Colonic mucosa (tissue), 4 donors: ENCODE results near the gene WIPF2. TPM values are rescaled to one million over a fixed set of nuclear protein-coding genes. Genes with fewer than 3 reads are reported as not detected.
"Not testable (repeated sequence)": the region's sequence is repeated elsewhere in the genome, so short reads cannot be mapped to it uniquely, and the experiment has no call there.

Experiments used
- DNase-seq: peaks from one replicate; pipeline ENCODE4 v3.0.0-alpha.2; 2020
- H3K27ac ChIP-seq: fragments of 200-600 bp; one replicate; pipeline ENCODE4 v1.8.0; 2021
- H3K27me3 ChIP-seq: fragments of 200-600 bp; one replicate; pipeline ENCODE4 v1.8.0; 2021
- H3K36me3 ChIP-seq: fragments of 200-600 bp; one replicate; pipeline ENCODE4 v1.8.0; 2021
- H3K4me1 ChIP-seq: fragments of 200-600 bp; one replicate; pipeline ENCODE4 v1.8.0; 2021; ENCODE audit warnings: mild to moderate bottlenecking
- H3K4me3 ChIP-seq: fragments of 200-600 bp; one replicate; pipeline ENCODE4 v1.8.0; 2021
- H3K9ac ChIP-seq, 2 donors: one replicate each; pipeline ENCODE4 v1.7.0; 2013; ENCODE audit warnings: control low read depth in 2 of 2, low read depth in 2 of 2, low read length in 2 of 2
- H3K9me3 ChIP-seq: fragments of 200-600 bp; one replicate; pipeline ENCODE4 v1.8.0; 2021
- CTCF ChIP-seq: fragments of 200-600 bp; IDR thresholded peaks from one replicate; pipeline ENCODE4 v1.8.0; 2022; ENCODE audit warnings: antibody characterized with exemption, mild to moderate bottlenecking
- intact Hi-C: fragments of 100-400 bp; cut with DNase I; formaldehyde crosslinking; loops from one replicate; pipeline ENCODE4 v1.14.1; 2022
- total RNA-seq, 2 donors: library from RNA; stranded (reverse); fragmentation: NEBNext Ultra II Directional in 1 of 2; extraction: Animal tissue kit (Norgen Biotek cat#: 25700) in 1 of 2; gene quantifications; one replicate each; pipeline ENCODE4 v1.2.1, GENCODE V29; 2021
- donor health status: healthy.
- donor health status: DM: no; HTN: no; CAD: no.
- donor health status: DM: no; HTN: no; CAD: no.

Gene WIPF2
- total RNA-seq, 2 donors from 2014 or later = 34.5 to 42.0 TPM

GRCh38 chr17:40230670-40231069, 11.6 kb downstream of the WIPF2 start:
- Histone ChIP-seq H3K9ac (no peak overlapping the region), H3K9me3 (no peaks in the 10 kb centered on the region), H3K27me3 (no peaks in the 10 kb centered on the region), H3K27ac (no peak overlapping the region), H3K4me3 (no peak overlapping the region), H3K36me3 (no peaks in the 10 kb centered on the region), H3K4me1 (no peaks in the 10 kb centered on the region)
- DNase-seq = no peak
- no peak for TF ChIP-seq CTCF
- intact Hi-C loops = no loop called here

- H3K27ac ChIP-seq, H3K9me3 ChIP-seq, H3K4me3 ChIP-seq, H3K4me1 ChIP-seq, DNase-seq, H3K27me3 ChIP-seq, intact Hi-C loops, H3K9ac ChIP-seq, H3K36me3 ChIP-seq: not testable (repeated sequence)
Measured at GRCh38 chr17:40231928-40232327, 12.8 kb downstream of the WIPF2 start.

- intact Hi-C loops = loop anchor here (5.0 kb wide), 1 partner anchor 36 kb away; no protein-coding TSS in a partner anchor
- no peak for TF ChIP-seq CTCF
- no peaks in the 10 kb centered on the region for H3K9me3 ChIP-seq
- H3K9ac ChIP-seq = no peak overlapping the region
- no peak overlapping the region for H3K4me3 ChIP-seq
- no peak for DNase-seq
- no peak overlapping the region for H3K27ac ChIP-seq
- no peaks in the 10 kb centered on the region for H3K27me3 ChIP-seq
- no peaks in the 10 kb centered on the region for H3K4me1 ChIP-seq
- H3K36me3 ChIP-seq = no peaks in the 10 kb centered on the region
Measured at GRCh38 chr17:40241252-40241834, 22.2 kb downstream of the WIPF2 start.

GRCh38 chr17:40242774-40243173, 23.7 kb downstream of the WIPF2 start:
- Histone ChIP-seq H3K4me1 (no peaks in the 10 kb centered on the region), H3K27me3 (no peaks in the 10 kb centered on the region), H3K9ac (no peak overlapping the region), H3K27ac (no peak overlapping the region), H3K9me3 (no peaks in the 10 kb centered on the region), H3K36me3 (no peaks in the 10 kb centered on the region), H3K4me3 (no peak overlapping the region)
- intact Hi-C loops = loop anchor here (5.0 kb wide), 1 partner anchor 35 kb away; no protein-coding TSS in a partner anchor
- DNase-seq = no peak
- TF ChIP-seq CTCF = no peak

- no peak for TF ChIP-seq CTCF
- Histone ChIP-seq H3K27ac (no peak overlapping the region), H3K27me3 (no peaks in the 10 kb centered on the region), H3K4me3 (no peak overlapping the region), H3K9me3 (no peaks in the 10 kb centered on the region), H3K36me3 (no peaks in the 10 kb centered on the region), H3K4me1 (no peaks in the 10 kb centered on the region), H3K9ac (no peak overlapping the region)
- DNase-seq = no peak
- intact Hi-C loops = loop anchor here (5.0 kb wide), 1 partner anchor 34 kb away; no protein-coding TSS in a partner anchor
Measured at GRCh38 chr17:40243761-40244160, 24.7 kb downstream of the WIPF2 start.

GRCh38 chr17:40244255-40244654, 25.2 kb downstream of the WIPF2 start:
- no peak overlapping the region for H3K27ac ChIP-seq
- H3K4me1 ChIP-seq = no peaks in the 10 kb centered on the region
- H3K27me3 ChIP-seq = no peaks in the 10 kb centered on the region
- no peak overlapping the region for H3K9ac ChIP-seq
- no peaks in the 10 kb centered on the region for H3K9me3 ChIP-seq
- TF ChIP-seq CTCF = no peak
- intact Hi-C loops = loop anchor here (5.0 kb wide), 1 partner anchor 33 kb away; no protein-coding TSS in a partner anchor
- DNase-seq = no peak
- no peaks in the 10 kb centered on the region for H3K36me3 ChIP-seq
- no peak overlapping the region for H3K4me3 ChIP-seq
